Adipose tissue (tissue), 3 donors: Measurements from ENCODE around the gene RGS6. TPM values are rescaled to one million over a fixed set of nuclear protein-coding genes. Genes with fewer than 3 reads are reported as not detected.

Experiments
- H3K27ac ChIP-seq: one replicate; pipeline ENCODE4 v1.5.1; 2013; ENCODE audit warnings: low read depth, low read length
- WGBS, 3 donors: extraction: QIAGEN DNeasy Blood & Tissue Kit; methylation state at CpG; one replicate each; pipeline ENCODE4 v1.1.7; 2013; 5-methylcytosine and 5-hydroxymethylcytosine counted together
- polyA plus RNA-seq, 3 donors: library from polyadenylated mRNA; stranded (reverse); fragments of 200-250 nt; gene quantifications; one replicate each; pipeline ENCODE4 v1.2.3, GENCODE V29; 2013
- donor health status: healthy with polysubstance abuse.
- donor health status: Bipolar disorder and iron deficiency.
- donor health status: healthy.

RGS6 gene
- polyA plus RNA-seq, 3 donors: 0.79 to 1.9 (median 1.6) TPM

DNA sequence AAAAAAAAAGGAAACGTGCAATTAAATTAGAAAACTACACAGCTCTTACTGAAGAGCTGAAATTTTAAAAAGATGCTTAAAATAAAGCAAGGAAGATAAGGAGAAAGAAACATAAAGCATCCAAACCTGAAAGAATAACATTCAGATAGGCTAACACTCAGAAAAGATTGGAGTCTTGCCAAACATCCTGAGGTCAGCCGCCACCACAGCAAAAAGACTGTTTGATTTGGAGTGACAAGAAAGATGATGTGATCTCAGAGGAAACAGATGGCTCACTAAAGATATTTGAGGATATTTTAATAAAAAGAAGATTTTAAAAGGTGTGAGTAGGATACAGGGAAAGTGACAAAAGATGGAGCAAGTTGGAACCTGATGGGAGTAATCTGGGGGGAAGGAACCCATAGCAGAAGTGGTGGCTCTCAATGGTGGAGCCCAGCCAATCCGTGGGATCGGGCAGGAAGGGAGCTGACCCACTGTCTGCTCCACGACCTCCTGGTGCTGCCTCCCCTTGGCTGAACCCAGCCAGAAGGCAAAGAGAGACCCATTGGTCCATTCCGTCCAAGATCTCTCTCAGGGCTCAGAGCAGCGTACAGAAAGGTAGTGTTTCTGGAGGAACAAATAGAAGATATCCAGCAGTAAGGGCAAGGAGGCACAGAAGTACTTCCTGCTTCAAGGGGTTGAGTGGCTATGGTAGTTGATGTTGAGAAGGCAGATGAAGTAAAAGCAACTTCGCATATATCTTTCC, 469.6 kb downstream of the RGS6 start:
- no peak overlapping the region for H3K27ac ChIP-seq
- WGBS, 3 donors: 32 to 58% (median 49%) methylated on average over 8 of the region's 8 CpGs

- H3K27ac ChIP-seq: no peak overlapping the region
- WGBS, 3 donors: 65 to 71% (median 68%) methylated on average over 3 of the region's 3 CpGs
Measured at GRCh38 chr14:72402377-72402772, 470.1 kb downstream of the RGS6 start.

- 69 to 91% (median 90%) methylated on average over 4 of the region's 4 CpGs for WGBS, 3 donors
- no peak overlapping the region for H3K27ac ChIP-seq
Measured at GRCh38 chr14:72404106-72404774, 472.0 kb downstream of the RGS6 start.

DNA sequence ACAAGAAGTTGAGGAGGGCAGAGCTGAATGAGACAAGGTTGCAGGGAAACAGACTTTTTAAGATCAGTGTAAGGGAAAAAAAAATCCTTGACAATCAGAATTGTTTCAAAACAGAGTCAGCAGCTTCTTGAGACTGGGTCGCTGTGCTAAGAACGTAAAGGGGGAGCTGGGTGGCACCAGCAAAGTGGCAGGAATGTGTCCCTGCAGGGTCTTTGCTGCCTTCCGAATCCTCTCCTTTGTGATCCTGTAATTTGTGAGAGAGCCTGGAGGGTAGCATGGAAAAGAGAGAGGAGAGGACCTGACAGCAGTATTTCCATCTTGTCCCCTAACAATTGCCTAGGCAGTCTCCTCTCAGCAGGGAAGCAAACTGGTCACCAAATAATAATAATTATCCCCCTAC, 472.8 kb downstream of the RGS6 start:
- WGBS, 3 donors: 61 to 92% (median 71%) methylated on average over 3 of the region's 3 CpGs
- no peak overlapping the region for H3K27ac ChIP-seq

DNA sequence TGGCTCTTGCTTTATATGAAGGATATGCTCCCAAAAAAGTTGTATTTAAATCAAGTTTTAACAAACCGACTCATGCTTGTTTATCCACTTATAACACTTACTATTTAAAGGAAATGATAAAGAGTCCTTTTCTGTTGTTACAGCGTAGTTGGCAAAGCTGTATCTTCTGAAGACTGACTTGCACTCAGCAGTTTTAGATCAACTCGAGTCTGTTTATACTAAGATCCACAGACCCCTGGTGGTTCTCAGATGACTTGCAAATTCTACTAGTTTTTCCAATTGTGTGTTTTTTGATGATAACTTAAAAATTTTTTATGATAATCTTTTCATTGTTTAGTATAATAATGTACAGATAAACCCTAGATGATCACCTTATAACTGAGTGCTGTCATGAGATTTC, 475.8 kb downstream of the RGS6 start:
- 58 to 71% (median 66%) methylated on average over 3 of the region's 3 CpGs for WGBS, 3 donors
- H3K27ac ChIP-seq: no peak overlapping the region

DNA sequence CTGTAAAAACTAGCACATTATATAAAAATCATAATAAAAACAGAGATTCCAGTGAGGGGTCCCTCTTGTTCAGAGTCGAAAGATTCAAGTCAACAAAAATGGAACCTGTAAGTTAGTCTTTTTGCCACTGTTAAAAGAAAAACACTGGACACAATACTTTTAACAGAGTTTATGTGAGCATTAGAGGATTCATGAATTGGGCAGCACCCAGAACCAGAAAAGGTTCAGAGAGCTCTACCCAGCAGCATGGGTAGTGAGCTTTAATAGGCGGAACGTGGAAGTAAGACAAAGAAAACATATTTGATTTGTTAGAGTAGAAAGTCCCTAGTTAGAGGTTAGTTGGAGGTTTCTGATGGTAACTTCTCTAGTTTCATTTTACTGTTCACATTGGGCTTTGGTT, 476.8 kb downstream of the RGS6 start:
- 90 to 97% (median 94%) methylated on average over 3 of the region's 3 CpGs for WGBS, 3 donors
- no peak overlapping the region for H3K27ac ChIP-seq

DNA sequence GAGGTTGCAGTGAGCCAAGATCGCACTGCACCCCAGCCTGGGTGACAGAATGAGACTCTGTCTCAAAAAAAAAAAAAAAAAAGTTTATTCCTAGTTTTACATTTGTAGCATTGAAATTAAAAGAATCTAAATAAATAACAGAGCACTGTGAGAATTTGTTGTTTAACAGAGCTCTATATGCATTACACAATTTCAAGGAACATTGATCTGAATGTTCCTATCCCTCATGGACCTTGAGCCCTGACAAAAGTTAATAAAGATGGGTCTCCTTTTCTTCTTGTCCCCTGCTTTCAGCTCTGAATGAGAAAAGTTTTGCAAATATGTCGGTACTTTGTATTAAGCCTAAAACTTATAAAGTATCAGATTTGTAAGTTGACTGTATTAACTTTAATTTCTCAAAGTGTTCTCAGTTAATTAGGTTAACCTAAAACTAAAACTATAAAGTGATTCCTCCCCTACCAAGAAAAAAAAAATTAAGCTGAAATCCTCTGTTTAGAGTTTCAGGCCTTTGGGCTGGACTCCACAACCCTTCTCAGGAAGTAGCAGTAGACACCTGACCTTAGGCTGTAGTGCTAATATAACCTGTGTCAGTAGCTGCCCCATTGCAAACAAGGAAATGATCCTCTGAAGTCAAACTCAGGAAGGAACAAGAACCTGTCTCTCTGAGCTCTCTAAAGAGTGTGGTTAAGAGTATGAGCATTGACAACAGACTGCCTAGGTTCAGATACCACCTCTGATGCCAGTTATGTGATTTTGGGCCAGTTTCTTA, 484.0 kb downstream of the RGS6 start:
- H3K27ac ChIP-seq: no peak overlapping the region
- WGBS, 3 donors: 96 to 98% (median 97%) methylated on average over 2 of the region's 2 CpGs

GRCh38 chr14:72416892-72417291, 484.7 kb downstream of the RGS6 start:
- WGBS, 3 donors: 73 to 89% (median 84%) methylated on average over 7 of the region's 7 CpGs
- no peak overlapping the region for H3K27ac ChIP-seq

DNA sequence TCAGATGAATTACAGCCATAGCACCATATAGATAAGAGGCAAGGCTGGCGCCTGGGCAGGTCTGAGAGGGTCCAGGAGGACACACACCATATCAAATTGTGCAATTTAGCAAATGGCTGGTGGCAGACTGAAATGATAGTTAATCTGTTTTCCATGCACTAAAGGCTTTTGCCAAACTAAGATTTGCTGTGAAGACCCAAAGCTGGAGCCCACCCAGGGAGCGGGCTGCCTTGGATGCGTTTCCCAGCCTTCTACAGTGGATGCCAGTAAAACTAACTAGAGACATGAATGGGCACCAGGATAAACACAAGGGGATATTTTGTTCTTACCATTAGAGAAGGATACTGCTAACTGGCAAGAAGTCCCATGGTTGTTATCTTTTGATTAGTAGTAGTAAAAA, 486.6 kb downstream of the RGS6 start:
- no peak overlapping the region for H3K27ac ChIP-seq
- WGBS, 3 donors: 89 to 93% (median 90%) methylated on average over 3 of the region's 3 CpGs

DNA sequence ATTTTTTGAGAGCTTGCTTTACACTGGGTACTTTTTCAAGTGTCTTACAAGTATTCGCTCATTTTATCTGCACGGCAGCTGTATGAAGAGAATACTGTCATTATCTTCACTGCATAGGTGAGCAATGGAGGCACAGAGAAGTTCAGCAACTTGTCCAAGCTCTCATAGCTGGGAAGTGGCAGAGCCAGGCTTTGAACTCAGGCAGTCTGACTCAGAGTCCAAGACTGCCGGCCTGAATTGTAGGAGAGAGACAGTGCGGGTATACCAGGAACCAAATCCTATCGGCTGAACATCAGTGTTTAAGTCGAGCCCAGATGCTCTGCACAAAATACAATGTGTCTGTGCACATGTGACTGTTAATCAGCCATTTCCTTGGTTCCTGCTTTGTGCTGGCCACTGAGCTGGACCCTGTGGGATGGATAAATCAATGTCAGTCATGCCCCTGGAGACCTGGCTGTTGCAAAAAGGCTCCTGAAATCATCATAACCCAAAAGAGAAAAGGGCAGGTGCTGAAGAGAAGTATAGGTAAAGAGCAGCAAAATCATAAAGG, 487.1 kb downstream of the RGS6 start:
- no peak overlapping the region for H3K27ac ChIP-seq
- WGBS, 3 donors: 79 to 89% (median 89%) methylated on average over 6 of the region's 6 CpGs

GRCh38 chr14:72420749-72421474, 488.7 kb downstream of the RGS6 start:
- WGBS, 3 donors: 28 to 34% (median 31%) methylated on average over 17 of the region's 17 CpGs
- no peak overlapping the region for H3K27ac ChIP-seq

GRCh38 chr14:72423957-72424356, 491.7 kb downstream of the RGS6 start:
- WGBS, 3 donors: 79 to 92% (median 80%) methylated on average over 1 of the region's 1 CpG
- H3K27ac ChIP-seq: no peak overlapping the region

DNA sequence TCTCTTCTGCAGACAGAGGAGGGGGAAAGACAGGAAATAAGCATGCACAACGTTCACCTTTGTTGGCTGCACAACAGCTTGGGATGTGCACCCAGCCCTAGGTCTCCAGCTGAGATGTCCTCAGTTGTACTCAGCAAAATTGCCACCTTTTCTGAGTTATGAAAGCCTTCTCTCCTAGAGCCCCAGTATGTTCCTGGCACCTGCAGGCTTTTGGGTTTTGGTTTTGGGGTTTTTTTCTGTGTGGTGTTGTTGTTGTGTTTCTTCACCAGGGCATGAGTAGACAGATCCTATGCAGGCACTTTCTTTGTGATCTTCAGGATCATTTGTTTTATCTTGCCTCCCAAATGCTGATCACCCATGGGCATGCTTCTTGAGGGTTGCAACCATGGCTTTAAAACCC, 498.2 kb downstream of the RGS6 start:
- 19 to 49% (median 29%) methylated on average over 1 of the region's 1 CpG for WGBS, 3 donors
- no peak overlapping the region for H3K27ac ChIP-seq

- WGBS, 3 donors: 72 to 81% (median 77%) methylated on average over 5 of the region's 5 CpGs
- no peak overlapping the region for H3K27ac ChIP-seq
Measured at GRCh38 chr14:72432748-72433147, 500.5 kb downstream of the RGS6 start.

GRCh38 chr14:72433511-72433910, 501.3 kb downstream of the RGS6 start:
- H3K27ac ChIP-seq: no peak overlapping the region
- 48 to 84% (median 82%) methylated on average over 6 of the region's 6 CpGs for WGBS, 3 donors

DNA sequence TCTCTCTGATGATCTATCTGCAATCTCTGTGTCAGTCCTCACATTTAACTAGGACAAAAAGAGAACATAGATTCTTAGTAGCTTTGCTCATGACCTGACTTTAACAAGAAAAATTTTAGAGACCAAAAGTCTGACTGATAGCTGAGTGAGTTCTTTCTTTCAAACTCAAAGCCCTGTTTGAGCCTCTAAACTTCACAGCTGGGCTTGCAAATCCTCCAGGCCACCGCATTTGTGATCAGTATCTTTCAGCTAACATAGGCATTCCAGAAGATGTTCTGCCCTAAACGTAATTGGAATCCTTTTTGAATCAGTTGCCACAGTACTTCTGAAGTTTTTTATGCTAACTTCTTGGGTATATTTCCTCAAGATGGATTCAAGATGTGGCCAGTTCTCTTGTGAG, 502.6 kb downstream of the RGS6 start:
- WGBS, 3 donors: 48 to 77% (median 63%) methylated on average over 2 of the region's 2 CpGs
- H3K27ac ChIP-seq: no peak overlapping the region

DNA sequence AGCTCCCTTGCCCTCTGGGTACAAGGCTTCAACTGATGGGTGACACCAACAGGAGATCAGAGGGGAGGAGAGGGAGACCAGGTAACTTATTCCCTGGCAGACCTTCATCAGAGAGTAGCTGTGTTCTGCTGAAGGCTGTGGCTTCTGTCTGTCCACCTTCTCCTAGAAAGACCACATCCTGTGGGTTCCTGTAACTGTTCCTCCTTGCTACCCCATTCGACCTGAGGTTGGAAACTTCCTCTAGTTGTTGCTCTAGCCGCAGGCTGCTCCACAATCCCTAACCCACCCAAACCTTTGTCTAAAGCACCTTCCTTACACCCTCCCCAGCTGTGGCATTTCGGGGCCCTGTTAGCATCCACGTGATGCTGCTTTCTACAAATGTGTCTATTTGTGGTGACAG, 507.5 kb downstream of the RGS6 start:
- WGBS, 3 donors: 47 to 62% (median 55%) methylated on average over 4 of the region's 4 CpGs
- H3K27ac ChIP-seq: no peak overlapping the region

DNA sequence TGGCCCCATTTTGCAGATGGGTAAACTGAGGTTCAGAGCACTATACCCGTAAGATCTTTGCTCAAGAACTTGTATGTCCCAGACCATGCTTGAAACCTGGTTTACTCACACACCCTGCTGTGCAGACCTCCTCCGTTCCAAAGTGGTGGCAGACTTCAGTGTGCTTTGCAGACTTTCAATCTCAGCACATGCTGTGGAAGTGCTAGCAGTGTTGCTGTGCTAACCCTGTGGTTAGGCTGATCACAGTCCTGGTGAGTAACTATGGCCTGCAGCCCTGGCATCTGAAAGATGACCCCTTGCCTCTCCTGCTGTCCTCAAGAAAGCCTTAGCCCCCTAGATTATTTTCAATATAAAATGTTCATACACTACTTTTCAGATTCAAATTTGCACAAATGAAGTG, 511.0 kb downstream of the RGS6 start:
- WGBS, 3 donors: 74 to 94% (median 93%) methylated on average over 2 of the region's 2 CpGs
- no peak overlapping the region for H3K27ac ChIP-seq
